ENCODE results near the gene NOD2. TPM values are rescaled to one million over a fixed set of nuclear protein-coding genes. Genes with fewer than 3 reads are reported as not detected.

Gene NOD2
- total and polyA plus RNA-seq, 2 of the 13 experiments (the other 11 are each of a cell fraction or from before 2014, with no cell fraction given) = 0.27 to 0.81 TPM

GRCh38 chr16:50741781-50742575, 48.6 kb downstream of the NOD2 start, which contains the start of gene CYLD (continued):
- TF ChIP-seq FOXP4 (CRISPR knock-in tag; IDR thresholded peaks at IDR 0.05) = no peak; the same call in 1 of the 2 replicates
- no peak for TF ChIP-seq BATF2 (CRISPR knock-in tag; IDR thresholded peaks at IDR 0.05)
- no peak for TF ChIP-seq IRX3 (CRISPR knock-in tag; IDR thresholded peaks at IDR 0.05; ENCODE audit: borderline replicate concordance, low read depth)
- no peak for TF ChIP-seq ZMAT3 (CRISPR knock-in tag; conservative IDR thresholded peaks at IDR 0.05)
- peak; percentile 75 for TF ChIP-seq ZNF687 (CRISPR knock-in tag; IDR thresholded peaks at IDR 0.05)
- TF ChIP-seq ZNF496 (CRISPR knock-in tag; IDR thresholded peaks at IDR 0.05; ENCODE audit: insufficient replicate concordance) = no peak
- no peak; the same call in 1 of the 2 replicates for TF ChIP-seq NFAT5 (CRISPR knock-in tag; IDR thresholded peaks at IDR 0.05)
- no peak for TF ChIP-seq ZNF7 (CRISPR knock-in tag; IDR thresholded peaks at IDR 0.05)
- TF ChIP-seq ARNT2 (CRISPR knock-in tag; IDR thresholded peaks at IDR 0.05; ENCODE audit: low read depth) = peak; percentile 70; the same call in 1 of the 2 replicates
- peak; percentile 100 for TF ChIP-seq THAP7 (CRISPR knock-in tag; IDR thresholded peaks at IDR 0.05)
- TF ChIP-seq SP2 (CRISPR knock-in tag; IDR thresholded peaks at IDR 0.05) = peak; percentile 98
- no peak for TF ChIP-seq NFE2 (CRISPR knock-in tag; IDR thresholded peaks at IDR 0.05)
- TF ChIP-seq CREBL2 (CRISPR knock-in tag; IDR thresholded peaks at IDR 0.05; ENCODE audit: borderline replicate concordance) = no peak
- TF ChIP-seq ZNF235 (CRISPR knock-in tag; IDR thresholded peaks at IDR 0.05; ENCODE audit: borderline replicate concordance) = no peak
- TF ChIP-seq XRCC5 (optimal IDR thresholded peaks at IDR 0.05; ENCODE audit: low read length) = peak; percentile 79

Data from HepG2 (cell line).